Loucy (cell line): ENCODE data around the gene SP3.

Experiments used
- H2AFZ ChIP-seq: fragments of 200-600 bp; sonication (generic); 2 replicates; pipeline ENCODE4 v1.6.0; 2016; ENCODE audit warnings: antibody characterized with exemption, mild to moderate bottlenecking, low read length, moderate library complexity
- H3F3A ChIP-seq: fragments of 200-600 bp; 2 replicates; pipeline ENCODE4 v1.6.0; 2016; ENCODE audit warnings: antibody characterized with exemption, low read depth, mild to moderate bottlenecking
- H3K27me3 ChIP-seq: fragments of 200-600 bp; sonication (generic); 2 replicates; pipeline ENCODE4 v1.6.1; 2014; ENCODE audit warnings: low read length, mild to moderate bottlenecking; ENCODE audit not compliant: insufficient read depth, poor library complexity, severe bottlenecking
- H3K36me3 ChIP-seq: fragments of 200-600 bp; sonication (generic); 2 replicates; pipeline ENCODE4 v1.6.1; 2016; ENCODE audit warnings: low read length; ENCODE audit not compliant: insufficient read depth
- H3K4me1 ChIP-seq: fragments of 200-600 bp; sonication (generic); 2 replicates; pipeline ENCODE4 v1.5.1; 2014; ENCODE audit warnings: low read length, mild to moderate bottlenecking; ENCODE audit not compliant: insufficient read depth, poor library complexity, severe bottlenecking
- H3K4me2 ChIP-seq: fragments of 200-600 bp; sonication (generic); 2 replicates; pipeline ENCODE4 v1.6.0; 2014; ENCODE audit warnings: antibody characterized with exemption, low read length, low read depth, mild to moderate bottlenecking; ENCODE audit not compliant: poor library complexity, severe bottlenecking
- H3K4me3 ChIP-seq: fragments of 200-600 bp; sonication (generic); 2 replicates; pipeline ENCODE4 v1.5.1; 2014; ENCODE audit warnings: low read length, mild to moderate bottlenecking, mixed read lengths; ENCODE audit not compliant: poor library complexity, severe bottlenecking
- H3K79me2 ChIP-seq: fragments of 200-600 bp; sonication (generic); 2 replicates; pipeline ENCODE4 v1.6.1; 2014; ENCODE audit warnings: low read length; ENCODE audit not compliant: insufficient read depth
- H3K9ac ChIP-seq: fragments of 200-600 bp; sonication (generic); 2 replicates; pipeline ENCODE4 v1.6.0; 2014; ENCODE audit warnings: mild to moderate bottlenecking, low read depth, low read length, moderate library complexity; ENCODE audit not compliant: poor library complexity, severe bottlenecking
- H3K9me2 ChIP-seq: fragments of 200-600 bp; sonication (generic); replicated peaks from 2 replicates; pipeline ENCODE4 v1.6.1; 2016; ENCODE audit warnings: low read depth, low read length, mixed read lengths
- H3K9me3 ChIP-seq: fragments of 200-600 bp; sonication (generic); 2 replicates; pipeline ENCODE4 v1.6.1; 2014; ENCODE audit warnings: mild to moderate bottlenecking, antibody characterized with exemption, low read length, low read depth; ENCODE audit not compliant: insufficient read depth
- H4K20me1 ChIP-seq: fragments of 200-600 bp; sonication (generic); 2 replicates; pipeline ENCODE4 v1.6.0; 2014; ENCODE audit warnings: antibody characterized with exemption, low read length, mild to moderate bottlenecking; ENCODE audit not compliant: insufficient read depth, poor library complexity, severe bottlenecking
- EZH2phosphoT487 ChIP-seq: fragments of 200-600 bp; IDR thresholded peaks from 2 replicates; pipeline ENCODE4 v1.6.1; 2018; ENCODE audit warnings: antibody characterized with exemption, mild to moderate bottlenecking, moderate library complexity, borderline replicate concordance
- TF ChIP-seq, protein P1 (sequence below): fragments of 200-600 bp; sonication (generic); conservative IDR thresholded peaks from 2 replicates; pipeline ENCODE4 v1.5.1; 2014; ENCODE audit warnings: mild to moderate bottlenecking, antibody characterized with exemption, low read length

Gene SP3

DNA sequence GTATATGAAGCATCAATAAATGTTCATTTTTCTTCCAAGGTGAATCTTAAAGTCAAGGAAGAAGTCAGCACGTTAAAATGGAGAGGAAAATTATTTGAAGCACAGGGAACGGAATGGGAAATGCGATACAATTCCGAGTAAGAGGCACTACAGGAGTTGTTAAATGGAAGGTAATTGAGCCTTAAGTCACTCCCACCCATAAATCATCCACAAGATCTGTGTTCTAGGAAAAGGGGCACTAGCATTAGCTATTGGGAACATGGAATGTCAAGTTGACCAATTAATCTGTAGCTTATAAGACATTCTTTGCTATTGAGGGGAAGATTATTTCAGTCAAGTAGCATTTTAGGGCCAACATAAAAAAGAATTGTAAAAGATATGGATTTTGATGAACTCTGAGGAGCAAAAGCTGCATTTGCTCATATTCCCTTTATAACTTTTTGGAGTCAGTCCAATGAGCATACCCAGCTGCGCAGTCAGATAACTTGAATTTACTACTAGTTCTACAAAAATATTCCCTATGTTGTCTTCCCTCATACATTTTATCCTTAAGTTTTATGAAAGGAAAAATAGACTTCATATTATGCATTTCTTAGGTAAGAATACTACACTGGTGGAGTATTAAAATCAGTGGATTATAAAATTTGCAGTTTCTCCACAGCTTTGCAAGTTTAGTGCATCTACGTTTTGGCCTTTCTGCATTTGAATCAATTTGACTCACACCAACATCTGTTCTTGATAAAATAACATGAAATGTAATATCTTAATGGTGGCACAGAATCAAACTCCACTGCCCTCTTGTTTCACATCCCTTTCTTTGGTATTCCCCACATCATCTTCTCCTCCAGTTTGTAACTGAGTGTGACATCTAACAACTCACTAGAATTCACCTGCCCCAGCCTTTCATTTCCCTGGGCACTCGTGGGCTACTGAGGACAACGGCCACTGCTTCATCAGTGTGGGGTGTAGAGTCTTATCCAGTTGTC, 95.6 kb downstream of the SP3 start:
- Histone ChIP-seq H3K9me2 (no peaks in the 10 kb centered on the region), H3K79me2 (no peaks in the 10 kb centered on the region), H3K36me3 (no peaks in the 10 kb centered on the region), H3K4me2 (no peak overlapping the region), H3K27me3 (no peaks in the 10 kb centered on the region), H3K9ac (no peak overlapping the region), H4K20me1 (no peaks in the 10 kb centered on the region), H3K4me3 (no peak overlapping the region), H3F3A (no peaks in the 10 kb centered on the region), H2AFZ (no peak overlapping the region), H3K4me1 (no peaks in the 10 kb centered on the region), H3K9me3 (no peaks in the 10 kb centered on the region)
- TF ChIP-seq, protein P1, sequence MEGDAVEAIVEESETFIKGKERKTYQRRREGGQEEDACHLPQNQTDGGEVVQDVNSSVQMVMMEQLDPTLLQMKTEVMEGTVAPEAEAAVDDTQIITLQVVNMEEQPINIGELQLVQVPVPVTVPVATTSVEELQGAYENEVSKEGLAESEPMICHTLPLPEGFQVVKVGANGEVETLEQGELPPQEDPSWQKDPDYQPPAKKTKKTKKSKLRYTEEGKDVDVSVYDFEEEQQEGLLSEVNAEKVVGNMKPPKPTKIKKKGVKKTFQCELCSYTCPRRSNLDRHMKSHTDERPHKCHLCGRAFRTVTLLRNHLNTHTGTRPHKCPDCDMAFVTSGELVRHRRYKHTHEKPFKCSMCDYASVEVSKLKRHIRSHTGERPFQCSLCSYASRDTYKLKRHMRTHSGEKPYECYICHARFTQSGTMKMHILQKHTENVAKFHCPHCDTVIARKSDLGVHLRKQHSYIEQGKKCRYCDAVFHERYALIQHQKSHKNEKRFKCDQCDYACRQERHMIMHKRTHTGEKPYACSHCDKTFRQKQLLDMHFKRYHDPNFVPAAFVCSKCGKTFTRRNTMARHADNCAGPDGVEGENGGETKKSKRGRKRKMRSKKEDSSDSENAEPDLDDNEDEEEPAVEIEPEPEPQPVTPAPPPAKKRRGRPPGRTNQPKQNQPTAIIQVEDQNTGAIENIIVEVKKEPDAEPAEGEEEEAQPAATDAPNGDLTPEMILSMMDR = no peak
- no peak for TF ChIP-seq EZH2phosphoT487

DNA sequence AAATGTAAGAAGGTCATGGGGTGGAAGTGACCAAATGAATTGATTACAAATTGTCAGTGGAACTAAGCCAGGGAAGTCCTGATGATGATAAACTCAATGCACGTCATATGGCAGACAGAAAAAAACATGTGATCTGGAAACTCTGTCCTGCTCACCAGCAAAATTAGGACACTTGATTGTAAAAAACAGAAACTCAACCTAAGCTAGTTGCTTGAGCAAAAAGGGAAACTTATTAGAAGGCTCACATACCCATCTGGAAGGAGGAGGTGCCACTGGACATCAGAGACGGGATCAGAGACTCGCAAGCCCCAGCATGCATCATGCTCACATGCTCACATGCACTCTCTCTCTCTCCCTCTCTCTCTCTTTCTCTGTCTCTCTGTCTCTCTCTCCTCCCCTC, 96.8 kb downstream of the SP3 start:
- H3K4me1 ChIP-seq = no peaks in the 10 kb centered on the region
- no peak overlapping the region for H3K4me2 ChIP-seq
- H3K9me2 ChIP-seq = no peaks in the 10 kb centered on the region
- no peak overlapping the region for H3K9ac ChIP-seq
- H4K20me1 ChIP-seq = no peaks in the 10 kb centered on the region
- no peaks in the 10 kb centered on the region for H3K27me3 ChIP-seq
- no peaks in the 10 kb centered on the region for H3K36me3 ChIP-seq
- no peak overlapping the region for H2AFZ ChIP-seq
- H3K9me3 ChIP-seq = no peaks in the 10 kb centered on the region
- H3F3A ChIP-seq = no peaks in the 10 kb centered on the region
- TF ChIP-seq EZH2phosphoT487 = no peak
- TF ChIP-seq, protein P1 = no peak
- no peak overlapping the region for H3K4me3 ChIP-seq
- H3K79me2 ChIP-seq = no peaks in the 10 kb centered on the region

DNA sequence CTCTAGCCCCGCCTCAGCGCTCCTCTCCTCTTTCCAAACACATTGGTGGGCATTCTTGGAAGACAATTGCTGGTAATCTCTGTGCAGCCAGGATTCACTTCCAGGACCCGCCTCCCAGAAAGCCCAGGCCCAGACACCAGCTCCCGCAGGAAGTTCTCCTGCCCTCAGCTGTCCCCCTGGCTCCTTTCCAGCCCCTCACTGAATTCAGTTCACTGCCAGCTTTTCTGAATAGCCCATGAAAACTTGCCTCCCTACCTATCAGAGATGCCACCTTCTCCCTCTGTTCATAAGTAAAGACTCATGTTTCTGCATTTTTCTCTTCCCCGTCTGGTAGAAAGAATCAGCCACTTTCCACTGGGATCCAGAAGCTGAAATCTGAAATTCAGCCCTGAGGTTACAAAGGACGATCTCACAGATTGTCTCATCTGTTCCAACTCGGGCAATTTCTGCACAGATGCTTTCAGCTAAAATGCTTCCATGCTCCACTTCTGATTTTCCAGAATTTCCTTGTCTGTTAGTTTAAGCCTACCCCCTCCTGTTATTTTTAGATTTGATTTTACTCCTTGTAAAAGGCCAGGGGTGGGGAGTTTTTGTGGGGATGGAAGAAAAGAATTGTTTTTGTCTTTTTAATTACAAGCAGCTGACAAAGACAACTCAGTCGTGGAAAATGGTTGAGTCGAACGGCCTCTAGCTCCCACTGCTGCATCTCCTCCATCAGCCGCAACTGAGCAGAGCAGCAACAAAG, 98.1 kb downstream of the SP3 start:
- Histone ChIP-seq H3K4me2 (no peak overlapping the region), H3K9me2 (no peaks in the 10 kb centered on the region), H3K36me3 (no peaks in the 10 kb centered on the region), H3K9ac (no peak overlapping the region), H3F3A (no peaks in the 10 kb centered on the region), H3K9me3 (no peaks in the 10 kb centered on the region), H3K4me3 (no peak overlapping the region), H3K4me1 (no peaks in the 10 kb centered on the region), H2AFZ (no peak overlapping the region), H3K79me2 (no peaks in the 10 kb centered on the region), H3K27me3 (no peaks in the 10 kb centered on the region), H4K20me1 (no peaks in the 10 kb centered on the region)
- TF ChIP-seq, protein P1 = no peak
- TF ChIP-seq EZH2phosphoT487 = no peak
